Kidney tubule cell (primary cell): Measurements from ENCODE around the gene CYP2A13.
"Not testable (repeated sequence)": the region's sequence is repeated elsewhere in the genome, so short reads cannot be mapped to it uniquely, and the experiment has no call there.

ENCODE experiments used
- DNase-seq: peaks from one replicate; pipeline ENCODE4 v3.0.0-alpha.2; 2018; ENCODE audit warnings: low spot score

Gene CYP2A13, protein sequence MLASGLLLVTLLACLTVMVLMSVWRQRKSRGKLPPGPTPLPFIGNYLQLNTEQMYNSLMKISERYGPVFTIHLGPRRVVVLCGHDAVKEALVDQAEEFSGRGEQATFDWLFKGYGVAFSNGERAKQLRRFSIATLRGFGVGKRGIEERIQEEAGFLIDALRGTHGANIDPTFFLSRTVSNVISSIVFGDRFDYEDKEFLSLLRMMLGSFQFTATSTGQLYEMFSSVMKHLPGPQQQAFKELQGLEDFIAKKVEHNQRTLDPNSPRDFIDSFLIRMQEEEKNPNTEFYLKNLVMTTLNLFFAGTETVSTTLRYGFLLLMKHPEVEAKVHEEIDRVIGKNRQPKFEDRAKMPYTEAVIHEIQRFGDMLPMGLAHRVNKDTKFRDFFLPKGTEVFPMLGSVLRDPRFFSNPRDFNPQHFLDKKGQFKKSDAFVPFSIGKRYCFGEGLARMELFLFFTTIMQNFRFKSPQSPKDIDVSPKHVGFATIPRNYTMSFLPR

DNA sequence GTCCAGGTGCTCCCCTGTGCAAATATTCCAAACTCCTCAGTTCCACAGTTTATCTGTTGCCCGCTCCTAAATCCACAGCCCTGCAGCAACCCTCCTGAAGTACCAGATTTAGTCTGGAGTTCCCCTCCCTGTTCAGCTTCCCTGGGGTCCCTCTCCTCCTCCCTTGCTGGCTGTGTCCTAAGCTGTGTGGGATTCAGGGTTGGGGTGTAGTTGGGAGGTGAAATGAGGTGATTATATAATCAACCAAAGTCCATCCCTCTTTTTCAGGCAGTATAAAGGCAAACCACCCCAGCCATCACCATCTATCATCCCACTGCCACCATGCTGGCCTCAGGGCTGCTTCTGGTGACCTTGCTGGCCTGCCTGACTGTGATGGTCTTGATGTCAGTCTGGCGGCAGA, at the start of gene CYP2A13:
CYP2A13 (plus strand) TSS at position 301 of the 400 bp plus-strand sequence; CDS start at position 322, 21 bp downstream.
- DNase-seq = no peak

DNA sequence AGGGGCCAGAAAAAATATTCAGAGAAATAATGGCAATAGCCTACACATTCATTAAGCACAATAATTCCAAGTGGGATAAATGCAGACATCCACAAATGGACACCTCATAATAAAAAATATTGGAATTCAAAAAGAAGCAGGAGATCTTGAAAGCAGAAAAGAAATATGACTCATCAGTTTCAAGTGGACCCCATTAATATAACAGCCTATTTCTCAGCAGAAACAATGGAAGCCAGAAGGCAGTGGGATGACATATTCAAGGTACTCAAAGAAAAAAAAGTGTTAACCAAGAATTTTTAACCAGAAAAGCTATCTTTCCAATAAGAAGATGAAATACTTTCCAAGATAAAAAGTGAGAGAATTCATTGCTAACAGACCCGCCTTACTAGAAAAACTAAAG, 48.4 kb upstream of the CYP2A13 start:
- DNase-seq = no peak

DNA sequence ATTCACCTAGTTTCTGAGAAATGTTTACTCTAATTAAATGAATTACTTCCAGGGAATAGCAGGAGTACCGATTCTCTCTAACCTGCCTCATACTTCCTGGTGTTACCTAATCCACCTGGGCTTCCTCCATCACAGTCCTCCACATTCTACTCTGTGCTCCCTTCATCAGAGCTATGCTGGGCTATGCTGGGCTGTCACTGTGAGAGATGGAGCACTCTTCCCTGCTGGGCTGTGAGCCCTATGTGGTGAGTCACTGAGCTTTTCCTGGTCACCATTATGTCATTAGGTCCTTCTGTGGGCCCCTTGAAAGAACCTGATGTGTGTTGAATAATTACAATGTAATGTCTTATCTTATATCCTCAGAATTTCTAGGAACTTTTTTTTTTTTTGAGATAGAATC, 43.2 kb upstream of the CYP2A13 start:
- peak; percentile 28 for DNase-seq

DNA sequence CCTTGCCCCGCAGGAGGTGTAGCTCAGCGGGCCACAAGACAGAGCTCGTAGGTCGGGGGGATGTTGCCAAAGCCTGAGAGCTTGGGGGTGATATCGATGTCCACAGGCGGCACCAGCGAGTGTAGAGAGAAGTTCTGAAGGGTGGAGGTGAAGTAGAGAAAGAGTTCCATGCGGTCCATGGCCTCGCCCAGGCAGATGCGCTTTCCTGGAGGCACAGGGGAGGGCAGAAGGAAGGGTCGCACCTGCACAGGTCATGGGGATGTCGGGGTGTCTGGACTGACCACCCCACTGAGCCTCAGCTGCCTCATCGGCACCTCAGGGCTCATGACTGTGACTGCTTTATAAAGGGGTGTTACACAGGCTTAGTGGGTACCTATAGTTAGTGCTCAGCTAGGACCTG, 37.8 kb upstream of the CYP2A13 start:
- no peak for DNase-seq

DNA sequence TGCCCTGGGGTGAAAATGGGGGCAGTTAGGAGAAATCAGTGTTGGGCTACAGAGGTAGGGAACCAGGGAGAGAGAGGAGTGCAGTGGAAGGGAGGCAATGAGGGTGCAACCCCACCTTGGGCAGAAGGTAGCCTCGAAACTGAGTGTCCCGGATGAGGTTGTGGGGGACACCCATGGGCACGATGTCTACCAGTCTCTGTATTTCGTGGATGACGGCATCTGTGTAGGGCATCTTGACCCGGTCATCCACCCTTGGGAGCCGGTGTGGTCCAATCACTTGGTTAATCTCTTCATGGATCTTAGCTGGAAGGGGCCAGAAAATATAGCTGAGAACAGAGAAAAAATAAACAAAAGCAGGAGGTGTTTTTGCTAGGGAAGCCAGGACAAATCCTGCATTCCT, 36.1 kb upstream of the CYP2A13 start:
- not testable (repeated sequence) for DNase-seq

DNA sequence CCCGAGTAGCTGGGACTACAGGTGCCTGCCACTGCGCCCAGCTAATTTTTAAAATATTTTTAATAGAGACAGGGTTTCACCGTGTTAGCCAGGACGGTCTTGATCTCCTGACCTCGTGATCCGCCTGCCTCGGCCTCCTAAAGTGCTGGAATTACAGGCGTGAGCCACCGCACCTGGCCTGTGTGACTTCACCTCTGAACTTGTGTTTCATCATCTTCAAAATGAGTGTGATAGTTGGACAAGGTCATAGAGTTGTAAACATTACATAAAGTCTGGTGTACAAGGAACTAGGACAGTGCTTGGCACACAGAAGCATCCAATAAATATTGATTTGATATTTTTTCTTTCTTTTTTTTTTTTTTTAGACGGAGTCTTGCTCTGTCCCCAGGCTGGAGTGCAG, 34.9 kb upstream of the CYP2A13 start:
- DNase-seq = not testable (repeated sequence)

DNA sequence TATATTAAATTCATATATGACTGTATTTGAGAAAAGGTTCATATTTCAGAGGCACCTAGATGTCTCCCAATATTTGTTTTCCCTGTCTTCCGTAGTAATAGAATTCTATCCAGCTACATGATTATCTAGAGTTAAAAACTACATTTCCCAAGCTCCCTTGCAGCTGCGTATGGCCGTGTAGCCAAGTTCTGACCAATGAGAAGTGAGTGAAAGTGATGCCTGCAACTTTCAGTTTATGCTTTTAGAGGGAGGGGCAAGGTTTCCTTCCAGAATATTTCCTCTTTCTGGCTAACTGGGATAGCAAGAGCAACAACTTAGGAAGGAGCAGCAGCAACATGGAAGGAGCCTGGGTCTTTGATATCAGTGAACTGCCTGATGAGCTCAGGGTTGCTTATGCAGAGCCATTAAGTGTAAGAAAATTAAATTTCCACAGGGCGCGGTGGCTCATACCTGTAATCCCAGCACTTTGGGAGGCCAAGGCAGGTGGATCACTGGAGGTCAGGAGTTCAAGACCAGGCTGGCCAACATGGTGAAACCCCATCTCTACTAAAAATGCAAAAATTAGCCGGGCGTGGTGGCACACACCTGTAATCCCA, 23.2 kb upstream of the CYP2A13 start:
- DNase-seq = peak; percentile 3

DNA sequence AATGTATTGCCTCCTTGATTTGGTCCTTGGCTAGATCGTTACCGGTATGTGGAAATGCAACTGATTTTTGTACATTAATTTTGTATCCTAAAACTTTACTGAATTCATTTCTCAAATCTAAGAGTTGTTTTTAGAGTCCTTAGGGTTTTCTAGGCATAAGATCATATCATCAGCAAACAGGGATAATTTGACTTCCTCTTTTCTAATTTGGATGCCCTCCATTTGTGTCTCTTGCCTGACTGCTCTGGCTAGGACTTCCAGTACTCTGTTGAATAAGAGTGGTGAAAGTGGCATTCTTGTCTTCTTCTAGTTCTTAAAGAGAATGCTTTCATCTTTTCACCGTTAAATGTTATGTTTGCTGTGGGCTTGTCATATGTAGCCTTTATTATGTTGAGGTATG, 12.0 kb upstream of the CYP2A13 start:
- no peak for DNase-seq

DNA sequence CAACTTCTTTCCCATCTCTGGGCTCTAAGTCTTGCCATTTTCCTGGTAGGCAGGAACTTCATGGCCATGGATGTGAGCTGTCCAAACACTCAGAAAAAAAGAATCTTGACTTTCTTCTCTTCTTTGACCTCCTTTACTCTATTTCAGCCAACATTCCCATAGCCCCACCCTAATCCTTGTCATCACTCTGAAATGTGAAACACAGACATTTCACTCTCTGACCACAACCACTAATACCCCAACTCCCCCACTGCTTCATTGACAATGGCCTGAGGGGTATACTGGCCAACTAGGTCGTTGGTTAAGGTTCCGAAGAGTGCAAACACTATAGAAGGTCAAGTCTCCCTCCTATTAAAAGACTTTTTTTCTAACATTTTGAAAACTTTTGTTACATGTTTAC, 4.7 kb upstream of the CYP2A13 start:
- DNase-seq = peak; percentile 10

DNA sequence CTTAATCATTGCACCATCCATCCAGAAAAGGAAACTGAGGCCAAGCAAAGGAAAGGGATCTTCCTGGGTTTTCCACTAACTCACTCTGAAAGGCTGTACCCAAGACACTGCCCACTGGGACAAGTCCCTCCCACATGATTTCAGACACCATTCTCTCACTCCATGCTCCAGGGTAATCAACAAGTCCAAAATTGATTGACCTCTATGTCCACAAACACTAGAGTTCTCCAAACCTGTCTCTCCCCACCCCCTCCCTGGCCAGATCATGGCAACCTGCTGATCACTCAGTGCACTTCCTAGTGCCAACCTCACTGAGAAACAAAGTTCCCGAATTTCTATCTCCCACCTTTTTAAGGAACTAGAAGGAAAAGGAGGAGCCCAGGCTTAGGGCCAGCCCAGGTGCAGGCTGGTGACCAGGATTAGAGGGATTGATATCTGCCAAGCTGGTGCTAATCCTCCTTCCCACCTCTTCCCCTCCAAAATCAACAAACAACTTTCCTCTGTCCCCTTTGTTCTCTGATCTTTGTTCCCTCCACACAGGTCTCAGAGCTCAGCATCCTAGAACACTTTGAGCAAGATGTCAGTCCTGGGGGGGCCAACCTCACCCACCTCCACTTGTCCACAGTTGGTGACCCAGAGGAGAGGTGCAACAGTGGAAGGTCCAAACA, 2.4 kb upstream of the CYP2A13 start:
- DNase-seq = no peak

DNA sequence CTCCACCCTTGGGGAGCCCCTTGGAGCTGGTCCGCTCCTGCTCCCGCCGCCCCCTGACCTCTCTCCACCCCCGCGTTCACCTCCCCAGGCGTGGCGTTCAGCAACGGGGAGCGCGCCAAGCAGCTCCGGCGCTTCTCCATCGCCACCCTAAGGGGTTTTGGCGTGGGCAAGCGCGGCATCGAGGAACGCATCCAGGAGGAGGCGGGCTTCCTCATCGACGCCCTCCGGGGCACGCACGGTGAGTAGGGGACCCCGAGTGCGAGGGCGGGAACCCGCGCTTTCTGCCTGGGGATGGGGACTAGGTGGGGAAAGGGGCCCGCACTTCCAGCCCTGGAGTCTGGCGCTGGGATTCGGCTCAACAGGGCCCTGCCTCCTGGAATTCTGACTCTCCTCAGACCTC, 1.7 kb downstream of the CYP2A13 start:
- DNase-seq = no peak

DNA sequence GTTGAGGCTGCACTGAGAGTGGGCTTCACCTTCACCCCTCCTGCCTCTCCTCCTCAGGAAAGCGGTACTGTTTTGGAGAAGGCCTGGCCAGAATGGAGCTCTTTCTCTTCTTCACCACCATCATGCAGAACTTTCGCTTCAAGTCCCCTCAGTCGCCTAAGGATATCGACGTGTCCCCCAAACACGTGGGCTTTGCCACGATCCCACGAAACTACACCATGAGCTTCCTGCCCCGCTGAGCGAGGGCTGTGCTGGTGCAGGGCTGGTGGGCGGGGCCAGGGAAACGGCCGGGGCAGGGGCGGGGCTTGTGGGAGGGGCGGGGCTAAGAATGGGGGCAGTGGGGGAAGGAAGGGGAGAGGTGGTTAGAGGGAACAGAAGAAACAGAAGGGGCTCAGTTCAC, 7.5 kb downstream of the CYP2A13 start:
- DNase-seq = no peak

DNA sequence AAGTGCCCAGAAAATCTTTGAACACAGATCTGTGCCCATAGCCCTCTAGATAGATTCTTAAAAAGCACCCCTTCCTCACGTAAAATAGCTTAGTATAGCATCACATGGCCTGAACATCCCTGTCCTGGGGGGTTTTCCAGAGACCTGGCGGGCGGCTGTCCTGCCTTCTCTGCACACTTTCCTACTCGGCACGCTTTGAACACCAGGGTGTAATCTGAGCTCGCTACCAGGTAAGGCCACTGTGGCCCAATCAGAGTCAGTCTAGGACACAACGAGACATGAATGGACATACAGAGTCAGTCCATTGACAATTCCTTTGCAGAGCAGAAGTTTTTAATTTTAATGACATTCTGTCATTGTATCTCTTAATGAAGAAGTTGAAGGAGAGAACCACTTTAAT, 8.1 kb downstream of the CYP2A13 start:
- no peak for DNase-seq

DNA sequence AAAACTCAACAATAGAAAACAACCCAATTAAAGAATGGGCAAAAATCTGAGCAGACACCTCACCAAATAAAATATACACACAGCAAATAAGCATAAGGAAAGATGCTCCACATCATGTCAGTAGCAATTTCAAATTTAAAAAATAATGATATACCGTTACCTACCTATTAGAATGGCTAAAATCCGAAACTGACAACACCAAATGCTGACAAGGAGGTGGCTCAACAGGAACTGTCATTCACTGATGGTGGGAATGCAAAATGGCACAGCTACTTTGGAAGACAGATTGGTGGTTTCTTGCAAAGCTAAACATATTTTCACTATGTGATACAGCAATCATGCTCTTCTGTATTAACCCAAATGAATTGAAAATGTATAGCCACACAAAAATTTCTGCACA, 9.1 kb downstream of the CYP2A13 start:
- no peak for DNase-seq

DNA sequence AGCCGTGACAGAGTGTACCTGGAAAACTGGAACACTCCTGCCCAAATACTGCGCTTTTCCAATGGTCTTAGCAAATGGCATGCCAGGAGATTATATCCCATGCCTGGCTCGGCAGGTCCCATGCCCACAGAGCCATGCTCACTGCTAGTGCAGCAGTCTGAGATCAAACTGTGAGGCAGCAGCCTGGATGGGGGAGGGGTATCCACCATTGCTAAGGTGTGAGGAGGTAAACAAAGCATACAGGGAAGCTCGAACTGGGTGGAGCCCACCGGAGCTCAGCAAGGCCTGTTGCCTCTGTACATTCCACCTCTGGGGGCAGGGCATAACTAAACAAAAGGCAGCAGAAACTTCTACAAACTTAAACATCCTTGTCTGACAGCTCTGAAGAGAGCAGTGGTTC, 10.5 kb downstream of the CYP2A13 start:
- DNase-seq = no peak

DNA sequence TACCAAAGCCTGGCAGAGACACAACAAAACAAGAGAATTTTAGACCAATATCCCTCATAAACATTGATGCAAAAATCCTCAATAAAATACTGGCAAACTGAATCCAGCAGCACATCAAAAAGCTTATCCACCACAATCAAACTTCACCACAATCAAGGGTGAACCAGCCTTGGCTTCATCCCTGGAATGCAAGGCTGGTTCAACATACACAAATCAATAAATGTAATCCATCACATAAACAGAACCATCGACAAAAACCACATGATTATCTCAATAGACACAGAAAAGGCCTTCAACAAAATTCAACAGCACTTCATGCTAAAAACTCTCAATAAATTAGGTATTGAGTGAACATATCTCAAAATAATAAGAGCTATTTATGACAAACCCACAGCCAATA, 14.0 kb downstream of the CYP2A13 start:
- not testable (repeated sequence) for DNase-seq

DNA sequence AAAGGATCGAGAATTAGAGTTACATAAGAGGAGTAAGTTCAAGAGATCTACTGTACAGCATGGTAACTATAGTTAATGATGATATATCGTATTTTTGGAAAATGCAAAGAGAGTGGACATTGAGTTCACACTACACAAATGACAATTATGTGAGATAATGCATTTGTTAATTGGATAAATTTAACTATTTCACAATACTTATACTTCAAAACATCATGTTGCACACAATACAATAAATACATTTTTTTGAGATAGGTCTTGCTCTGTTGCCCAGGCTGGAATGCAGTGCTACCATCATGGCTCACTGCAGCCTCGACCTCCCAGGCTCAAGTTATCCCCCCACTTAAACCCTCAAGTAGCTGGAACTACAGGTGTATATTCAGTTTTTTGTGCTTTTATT, 17.9 kb downstream of the CYP2A13 start:
- no peak for DNase-seq

DNA sequence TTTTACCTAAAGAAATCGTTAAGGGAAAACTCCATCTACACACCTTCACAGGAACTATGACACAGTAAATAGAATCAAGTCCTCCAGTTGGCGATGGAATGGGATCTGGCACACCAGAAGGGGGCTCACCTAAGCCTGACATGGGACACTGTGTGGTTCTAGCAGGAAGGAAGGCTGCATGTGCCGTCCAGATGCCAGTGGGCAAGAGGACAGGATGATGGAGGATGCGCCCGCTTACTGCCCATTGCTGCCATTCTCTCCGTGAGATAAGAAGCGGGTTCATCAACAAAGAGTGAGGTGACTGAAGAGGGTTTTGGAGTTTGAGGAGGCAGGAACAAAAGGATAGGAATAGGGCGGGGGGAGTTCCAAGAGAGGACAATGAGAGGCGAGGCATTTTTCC, 23.0 kb downstream of the CYP2A13 start:
- DNase-seq = no peak

DNA sequence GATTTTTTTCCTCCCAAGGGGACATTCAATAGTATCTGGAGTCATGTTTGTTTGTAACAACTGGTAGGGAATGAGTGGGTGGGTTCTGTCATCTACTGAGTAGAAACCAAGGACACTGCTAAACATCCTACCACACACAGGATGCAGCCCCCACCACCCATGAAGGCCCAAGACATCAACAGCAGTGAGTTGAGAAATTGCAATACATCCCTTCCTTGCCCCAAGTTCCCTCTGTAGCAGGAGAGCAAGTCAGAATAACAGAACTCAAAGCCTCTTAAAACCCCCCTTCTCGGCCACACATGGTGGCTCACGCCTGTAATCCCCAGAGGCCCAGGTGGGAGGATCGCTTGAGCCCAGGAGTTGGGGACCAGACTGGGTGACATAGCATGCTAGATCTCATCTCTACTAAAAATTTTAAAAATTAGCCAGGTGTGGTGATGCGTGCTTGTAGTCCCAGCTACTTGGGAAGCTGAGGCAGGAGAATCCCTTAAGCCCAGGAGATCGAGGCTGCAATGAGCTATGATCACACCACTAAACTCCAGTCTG, 23.6 kb downstream of the CYP2A13 start:
- DNase-seq = no peak

DNA sequence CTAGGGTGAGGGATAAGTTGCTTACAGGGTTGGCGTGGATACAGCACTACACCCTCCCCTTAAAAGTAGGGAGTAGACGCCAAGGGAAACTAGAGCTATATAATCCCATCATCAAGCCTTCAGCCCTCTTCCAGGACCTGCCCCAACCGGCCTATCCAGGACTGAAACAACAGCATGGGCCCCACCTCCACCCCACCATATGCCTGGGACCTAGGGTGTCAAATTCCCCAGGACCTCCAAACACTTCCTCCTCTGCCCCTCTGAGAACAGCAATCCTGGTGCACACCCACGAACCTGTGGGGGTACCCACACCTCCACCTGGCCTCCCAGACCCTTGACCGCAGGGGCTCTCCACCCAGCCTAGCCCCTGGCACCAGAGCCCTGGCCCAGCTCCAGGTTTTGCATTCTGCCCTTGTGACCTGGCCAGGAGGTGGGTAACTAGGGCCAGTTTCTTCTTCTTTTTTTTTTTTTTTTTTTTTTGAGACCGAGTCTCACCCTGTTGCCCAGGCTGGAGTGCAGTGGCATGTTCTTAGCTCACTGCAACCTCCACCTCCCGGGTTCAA, 24.6 kb downstream of the CYP2A13 start:
- DNase-seq = no peak

DNA sequence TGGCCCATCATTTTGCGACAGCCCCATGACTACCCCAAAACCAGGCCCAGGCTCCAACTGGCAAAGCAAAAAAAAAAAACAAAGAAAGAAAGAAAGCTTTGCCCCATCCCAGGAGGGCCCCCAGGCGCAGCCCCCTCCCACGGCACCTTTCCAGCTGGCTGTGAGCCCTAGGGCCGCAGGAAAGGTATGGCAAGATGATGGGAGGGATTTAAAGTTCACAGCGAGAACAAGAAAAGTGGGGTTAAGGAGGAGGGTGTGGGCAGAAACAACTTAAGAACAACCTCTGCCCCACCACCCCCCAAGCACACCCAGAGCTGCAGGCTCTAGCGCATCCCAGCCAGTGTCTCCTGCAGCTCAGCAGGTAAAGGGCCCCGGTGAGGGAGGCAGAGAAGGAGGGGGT, 25.9 kb downstream of the CYP2A13 start, which contains the start of gene CYP2F1:
CYP2F1 (plus strand) TSS at position 301 of the 400 bp plus-strand sequence. CDS start 1,757 bp downstream, outside the sequence.
- DNase-seq = no peak

DNA sequence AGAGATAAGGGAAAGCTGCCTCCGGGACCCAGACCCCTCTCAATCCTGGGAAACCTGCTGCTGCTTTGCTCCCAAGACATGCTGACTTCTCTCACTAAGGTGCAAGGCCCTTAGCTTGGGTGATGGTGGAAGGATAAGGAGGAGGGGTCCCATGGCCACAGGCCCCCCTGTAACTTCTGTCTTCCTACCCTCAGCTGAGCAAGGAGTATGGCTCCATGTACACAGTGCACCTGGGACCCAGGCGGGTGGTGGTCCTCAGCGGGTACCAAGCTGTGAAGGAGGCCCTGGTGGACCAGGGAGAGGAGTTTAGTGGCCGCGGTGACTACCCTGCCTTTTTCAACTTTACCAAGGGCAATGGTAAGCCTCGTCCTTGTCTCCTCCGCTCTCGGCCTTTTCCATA, 28.0 kb downstream of the CYP2A13 start:
- no peak for DNase-seq
